Head of caudate nucleus (tissue), 42 donors: Measurements from ENCODE around the gene MICAL2.

ENCODE experiments used
- DNase-seq, 42 donors: peaks; one replicate each; pipeline versions ENCODE4 v3.0.0 to v3.0.0-alpha.2; 2020 to 2021; ENCODE audit warnings: mixed read lengths in 7 of 42
- intact Hi-C: fragments of 100-400 bp; cut with DNase I; formaldehyde crosslinking; loops from one replicate; pipeline ENCODE4 v1.15.0; 2022

MICAL2 gene

DNA sequence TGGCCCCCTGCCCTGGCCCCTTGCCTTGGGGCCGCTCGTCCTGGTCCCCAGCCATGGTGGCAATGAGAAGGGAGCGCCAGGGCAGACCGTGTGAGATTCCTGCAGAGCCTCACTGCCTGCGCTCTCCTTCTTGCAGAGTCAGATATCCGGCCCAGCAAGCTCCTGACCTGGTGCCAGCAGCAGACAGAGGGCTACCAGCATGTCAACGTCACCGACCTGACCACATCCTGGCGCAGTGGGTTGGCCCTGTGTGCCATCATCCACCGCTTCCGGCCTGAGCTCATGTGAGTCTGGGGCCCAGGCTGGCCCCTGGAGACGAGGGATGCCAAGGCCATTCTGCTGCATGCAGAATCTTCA, 114.1 kb downstream of the MICAL2 start:
- peak in 34 of 42 donors; percentile 22 to 84 (median 52) for DNase-seq
- intact Hi-C loops: no loop called here

DNA sequence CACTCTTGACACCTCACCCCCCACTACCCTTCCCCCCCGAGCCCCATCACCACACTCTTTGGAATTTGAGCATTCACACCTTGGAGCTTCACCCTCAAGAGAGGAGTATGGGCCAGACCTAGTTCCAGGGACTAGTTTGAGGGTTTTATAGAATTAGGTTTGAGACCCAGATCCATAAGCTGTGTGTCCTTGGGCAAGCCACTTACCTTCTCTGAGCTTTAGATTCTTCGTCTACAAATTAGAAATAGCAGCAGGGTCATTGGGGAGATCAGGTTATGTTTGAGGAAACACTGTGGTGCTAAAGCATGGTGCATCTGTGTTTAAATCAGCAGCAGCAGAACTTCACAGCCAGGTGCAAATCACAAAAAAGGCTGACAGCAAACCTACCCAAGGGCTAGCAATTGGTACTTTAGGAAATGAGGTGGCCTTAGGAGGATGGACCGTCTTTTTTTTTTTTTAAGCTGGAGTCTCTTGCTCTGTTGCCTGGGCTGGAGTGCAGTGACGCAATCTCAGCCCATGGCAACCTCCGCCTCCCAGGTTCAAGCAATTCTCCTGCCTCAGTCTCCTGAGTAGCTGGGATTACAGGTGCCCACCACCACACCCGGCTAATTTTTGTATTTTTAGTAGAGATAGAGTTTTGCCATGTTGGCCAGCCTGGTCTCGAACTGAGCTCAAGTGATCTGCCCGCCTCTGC, 114.8 kb downstream of the MICAL2 start:
- no peak for DNase-seq
- intact Hi-C loops: no loop called here

GRCh38 chr11:12226093-12226492, 115.7 kb downstream of the MICAL2 start:
- DNase-seq: no peak
- intact Hi-C loops: no loop called here

GRCh38 chr11:12229450-12230229, 119.2 kb downstream of the MICAL2 start:
- DNase-seq: no peak
- intact Hi-C loops: loop anchor here (5.0 to 10.0 kb wide), 2 partner anchors 125 to 297 kb away; no protein-coding TSS in a partner anchor

GRCh38 chr11:12232160-12232559, 121.8 kb downstream of the MICAL2 start:
- DNase-seq: peak in 2 of 42 donors; percentile 19 to 24
- intact Hi-C loops: loop anchor here (5.0 to 10.0 kb wide), 2 partner anchors 127 to 300 kb away; no protein-coding TSS in a partner anchor

DNA sequence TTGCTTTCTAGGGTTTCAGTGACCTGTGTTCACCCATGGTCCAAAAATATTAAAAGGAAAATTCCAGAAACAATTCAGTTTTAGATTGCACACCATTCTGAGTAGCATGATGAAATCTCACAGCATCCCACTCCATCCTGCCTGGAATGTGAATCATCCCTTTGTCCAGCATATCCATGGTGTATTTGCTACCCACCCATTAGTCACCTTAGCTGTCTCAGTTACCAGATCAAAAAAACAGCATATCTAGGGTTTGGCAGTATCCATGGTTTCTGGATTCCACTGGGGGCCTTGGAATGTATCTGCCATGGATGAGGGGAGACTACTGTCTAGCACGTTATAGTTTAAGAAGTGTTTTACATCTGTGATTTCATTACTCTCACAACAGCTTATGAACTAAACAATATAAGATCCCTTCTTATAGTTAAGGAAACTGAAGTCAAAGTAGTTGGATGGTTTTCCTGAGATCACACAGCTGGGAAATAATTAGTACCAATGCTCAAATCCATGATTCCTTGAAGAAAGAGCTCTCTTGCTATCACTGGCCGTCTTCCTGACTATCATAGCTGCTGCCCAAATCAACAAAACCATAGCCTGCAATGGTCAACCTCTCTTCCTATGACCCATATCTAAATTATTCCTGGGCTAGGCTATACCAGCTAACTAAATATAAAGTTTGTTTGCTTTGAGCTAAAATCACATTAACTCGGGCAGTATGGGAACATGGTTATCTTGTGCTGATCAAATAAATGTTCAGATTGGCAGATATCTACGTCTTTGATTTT, 122.6 kb downstream of the MICAL2 start:
- DNase-seq: no peak
- intact Hi-C loops: loop anchor here (5.0 to 10.0 kb wide), 2 partner anchors 128 to 301 kb away; no protein-coding TSS in a partner anchor

DNA sequence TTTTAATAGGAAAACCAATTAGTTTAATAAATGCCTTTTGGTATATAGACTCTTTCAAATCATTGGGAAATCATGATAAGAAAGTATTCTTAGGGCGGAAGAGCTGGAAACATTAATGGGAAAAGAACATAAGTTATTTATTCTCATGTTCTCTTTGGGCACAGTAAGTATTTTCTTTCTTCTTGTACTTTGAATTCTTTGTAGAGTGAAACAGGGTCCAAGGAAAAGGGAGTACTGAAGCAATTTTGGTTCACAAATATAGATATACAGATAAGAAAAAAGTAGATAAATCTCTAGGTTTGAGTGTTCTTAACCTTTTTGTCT, 123.2 kb downstream of the MICAL2 start:
- DNase-seq: no peak
- intact Hi-C loops: loop anchor here (5.0 to 10.0 kb wide), 2 partner anchors 129 to 301 kb away; no protein-coding TSS in a partner anchor

DNA sequence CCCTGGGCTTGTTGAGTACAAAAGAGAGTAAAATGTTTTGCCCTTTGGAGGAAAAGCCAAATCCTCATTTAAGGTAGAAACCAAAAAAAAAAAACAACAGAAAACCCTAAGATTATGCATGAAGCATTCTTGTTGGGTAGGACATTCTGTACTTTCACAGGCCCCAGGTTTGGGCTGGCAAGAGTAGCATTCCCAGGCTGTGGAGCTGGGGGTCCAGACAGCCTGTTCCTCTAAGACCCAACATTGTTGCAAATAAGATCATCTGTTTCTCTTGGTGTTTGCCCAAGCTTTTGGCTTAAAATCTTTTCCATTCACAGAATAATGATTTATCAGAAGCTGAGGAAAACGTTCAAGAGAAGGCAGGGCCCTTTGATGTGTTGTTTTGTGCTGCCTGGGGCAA, 123.8 kb downstream of the MICAL2 start:
- DNase-seq: no peak
- intact Hi-C loops: loop anchor here (5.0 to 10.0 kb wide), 2 partner anchors 129 to 302 kb away; no protein-coding TSS in a partner anchor

GRCh38 chr11:12235080-12235479, 124.7 kb downstream of the MICAL2 start:
- intact Hi-C loops: loop anchor here (5.0 to 10.0 kb wide), 2 partner anchors 130 to 188 kb away; no protein-coding TSS in a partner anchor
- DNase-seq: no peak

DNA sequence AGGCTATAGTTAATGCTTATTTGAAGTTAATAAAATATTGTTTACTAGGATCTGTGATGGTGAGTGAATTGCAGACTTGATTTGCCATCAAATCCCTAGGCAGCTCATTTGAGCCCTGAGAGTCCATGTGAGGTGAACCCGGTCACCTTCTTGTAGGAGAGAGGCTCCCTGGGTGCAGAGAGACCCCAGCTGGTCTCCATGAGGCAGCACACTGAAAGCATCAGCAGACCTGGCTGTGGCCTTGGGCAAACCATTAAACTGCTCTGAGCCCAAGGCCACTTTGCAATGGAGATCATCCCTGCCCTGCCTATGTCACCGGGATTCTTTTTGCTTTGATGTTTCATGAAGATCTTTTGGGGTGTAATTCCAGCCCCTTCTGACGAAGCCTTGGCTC, 125.2 kb downstream of the MICAL2 start:
- intact Hi-C loops: loop anchor here (5.0 to 10.0 kb wide), 2 partner anchors 131 to 188 kb away; no protein-coding TSS in a partner anchor
- no peak for DNase-seq

DNA sequence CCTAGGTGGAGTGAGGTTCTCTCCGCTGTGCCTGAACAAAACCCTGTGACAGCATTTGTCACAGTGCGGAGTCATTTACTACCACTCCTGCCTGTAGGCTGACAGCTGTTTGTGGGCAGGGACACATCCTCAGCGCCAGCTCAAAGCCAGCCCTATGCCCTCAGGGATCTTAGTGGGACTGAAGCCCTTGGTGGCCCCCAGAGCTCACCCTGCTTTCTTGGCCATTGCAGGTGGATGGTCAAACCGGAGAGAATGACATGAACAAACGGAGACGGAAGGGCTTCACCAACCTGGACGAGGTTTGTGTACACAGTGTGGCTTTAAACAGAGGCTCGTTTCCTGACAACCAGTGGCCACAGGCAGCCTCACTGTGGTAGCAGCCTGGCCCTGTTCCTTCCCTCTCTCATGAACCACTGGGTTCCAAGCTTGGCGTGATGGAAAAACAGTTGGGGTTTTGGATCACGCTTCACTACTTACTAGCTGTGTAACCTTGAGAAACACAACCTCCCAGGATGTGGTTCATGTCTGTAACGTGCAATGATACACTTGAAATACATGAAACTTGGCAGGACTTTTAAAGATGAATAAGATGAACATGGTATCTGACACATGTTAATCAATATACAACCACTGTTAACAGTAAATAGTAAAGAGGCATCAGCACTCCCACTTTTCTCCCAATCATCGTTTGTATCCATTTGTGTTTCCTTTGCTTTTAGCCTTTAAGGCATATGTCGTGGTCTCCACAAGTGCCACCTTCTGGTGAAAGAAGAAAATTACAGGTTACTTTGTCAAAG, 125.8 kb downstream of the MICAL2 start:
- peak in 10 of 42 donors; percentile 17 to 69 (median 42) for DNase-seq
- intact Hi-C loops: loop anchor here (5.0 to 10.0 kb wide), 2 partner anchors 131 to 189 kb away; no protein-coding TSS in a partner anchor

- DNase-seq: no peak
- intact Hi-C loops: loop anchor here (5.0 to 10.0 kb wide), 2 partner anchors 132 to 189 kb away; no protein-coding TSS in a partner anchor
These were observed 126.3 kb downstream of the MICAL2 start for GRCh38 chr11:12236744-12237101.

GRCh38 chr11:12237381-12237784, 127.0 kb downstream of the MICAL2 start:
- intact Hi-C loops: loop anchor here (5.0 to 10.0 kb wide), 2 partner anchors 133 to 190 kb away; no protein-coding TSS in a partner anchor
- no peak for DNase-seq

GRCh38 chr11:12238420-12238819, 128.0 kb downstream of the MICAL2 start:
- DNase-seq: peak in 1 of 42 donors; percentile 28
- intact Hi-C loops: loop anchor here (5.0 to 10.0 kb wide), 2 partner anchors 134 to 191 kb away; no protein-coding TSS in a partner anchor

DNA sequence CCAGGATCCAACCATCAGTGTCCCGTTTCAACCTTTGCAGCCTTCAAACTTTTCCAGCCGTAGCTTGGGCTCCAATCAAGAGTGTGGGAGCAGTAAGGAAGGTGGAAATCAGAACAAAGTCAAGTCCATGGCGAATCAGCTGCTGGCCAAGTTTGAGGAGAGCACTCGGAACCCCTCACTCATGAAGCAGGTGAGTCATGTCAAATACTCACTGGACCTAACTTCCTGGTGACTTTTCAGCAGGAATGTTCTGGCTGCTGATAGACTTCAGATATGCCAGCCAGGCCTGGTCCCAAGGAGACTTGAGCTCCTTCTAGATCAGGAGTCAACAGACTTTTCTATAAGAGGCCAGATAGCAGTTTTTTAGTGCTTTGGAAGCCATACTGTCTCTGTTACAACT, 129.0 kb downstream of the MICAL2 start:
- DNase-seq: no peak
- intact Hi-C loops: loop anchor here (5.0 to 10.0 kb wide), 2 partner anchors 135 to 192 kb away; no protein-coding TSS in a partner anchor

- DNase-seq: no peak
- intact Hi-C loops: loop anchor here (5.0 to 10.0 kb wide), 2 partner anchors 135 to 193 kb away; no protein-coding TSS in a partner anchor
These were observed 129.5 kb downstream of the MICAL2 start for GRCh38 chr11:12239804-12240371.

DNA sequence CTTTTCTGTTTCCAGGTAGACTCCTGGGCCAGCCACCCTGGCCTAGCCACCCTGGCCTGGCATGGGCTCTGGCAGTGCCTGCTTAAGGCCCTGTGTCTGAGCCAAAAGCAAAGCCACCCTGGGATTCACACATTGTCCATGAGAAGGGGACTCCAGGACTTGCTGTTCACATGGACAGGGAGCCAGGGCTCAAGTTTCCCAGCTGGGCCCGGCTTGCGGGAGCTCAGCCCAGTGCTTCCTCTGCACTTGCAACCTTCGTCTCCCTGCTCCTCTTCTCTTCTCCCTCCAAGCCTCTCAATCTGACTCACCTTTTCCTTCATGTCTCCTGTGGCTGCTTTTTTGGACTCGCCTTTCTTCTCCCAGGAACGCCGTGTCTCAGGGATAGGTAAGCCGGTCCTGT, 130.3 kb downstream of the MICAL2 start:
- intact Hi-C loops: no loop called here
- DNase-seq: no peak

- no peak for DNase-seq
- intact Hi-C loops: no loop called here
These were observed 131.0 kb downstream of the MICAL2 start for GRCh38 chr11:12241401-12241800.
